DND-41 (cell line): Measurements from ENCODE around the gene TAOK3.

Source experiments
- CTCF ChIP-seq: IDR thresholded peaks from 2 replicates; pipeline ENCODE4 v1.5.1; 2012; ENCODE audit warnings: borderline replicate concordance, low read length, moderate library complexity, mild to moderate bottlenecking; ENCODE audit not compliant: poor library complexity, severe bottlenecking; ENCODE audit errors: extremely low read depth
- EZH2 ChIP-seq: IDR thresholded peaks from 3 replicates; pipeline ENCODE4 v1.6.1; 2012; ENCODE audit warnings: borderline replicate concordance, low read depth, mild to moderate bottlenecking, moderate library complexity, low read length, inconsistent platforms; ENCODE audit not compliant: severe bottlenecking

GRCh38 chr12:118326991-118327390 is 45.7 kb downstream of the TAOK3 start:
- TF ChIP-seq CTCF (no peak), EZH2 (no peak)
